A549 (cell line): ENCODE data around the gene VAT1. TPM values are rescaled to one million over a fixed set of nuclear protein-coding genes. Genes with fewer than 3 reads are reported as not detected.

Source experiments
- ATAC-seq, 2 experiments: fragments of 200-7000 bp in 1 of 2; fragments of >200 bp in 1 of 2; cut with Nextera tagmentation in 1 of 2; cut with Tn5 transposase in 1 of 2; 3 replicates each; pipeline versions ENCODE4 v1.8.0 to v1.9.1; 2018 to 2020; ENCODE audit warnings: mild to moderate bottlenecking in 1 of 2, moderate library complexity in 1 of 2
- CTCF ChIA-PET: fragments of 300-600 bp; sonication (Branson Sonifier 250); formaldehyde crosslinking; extraction: SDS; loops from one replicate; lab custom pipeline; 2021; ENCODE audit warnings: antibody characterized with exemption, inconsistent platforms; lab: Yijun Ruan, JAX
- POLR2A ChIA-PET: fragments of 350-600 bp; formaldehyde crosslinking; extraction: SDS; loops from one replicate; lab custom pipeline; 2021; ENCODE audit warnings: antibody characterized with exemption, inconsistent platforms; lab: Yijun Ruan, JAX
- DNase-seq, 2 experiments: peaks; one replicate each; pipeline versions ENCODE4 v3.0.0 to v3.0.0-alpha.2; 2011 to 2016; ENCODE audit warnings: low read depth in 1 of 2, low spot score in 1 of 2
- FAIRE-seq: peaks from 2 replicates; lab custom pipeline; 2011; peaks lifted over from hg19 to GRCh38; lab: Jason Lieb, UNC
- H3K27ac ChIP-seq, 2 experiments: fragments of >200 bp; sonication (Bioruptor Twin); formaldehyde crosslinking; 3 replicates each; pipeline ENCODE4 v1.5.1; 2016 to 2017
- H3K4me1 ChIP-seq: fragments of >200 bp; sonication (Bioruptor Twin); formaldehyde crosslinking; 3 replicates; pipeline ENCODE4 v1.6.1; 2016
- H3K4me2 ChIP-seq: fragments of >200 bp; sonication (Bioruptor Twin); formaldehyde crosslinking; 3 replicates; pipeline ENCODE4 v1.6.1; 2016
- H3K4me3 ChIP-seq: fragments of >200 bp; sonication (Bioruptor Twin); formaldehyde crosslinking; 3 replicates; pipeline ENCODE4 v1.5.1; 2016
- H3K9me3 ChIP-seq: fragments of >200 bp; sonication (Bioruptor Twin); formaldehyde crosslinking; 3 replicates; pipeline ENCODE4 v1.6.1; 2016
- BHLHE40 ChIP-seq: IDR thresholded peaks from 2 replicates; pipeline ENCODE4 v1.6.1; 2012; ENCODE audit warnings: low read depth, low read length, inconsistent platforms
- CBX2 ChIP-seq: fragments of 200-600 bp; sonication (generic); IDR thresholded peaks from 2 replicates; pipeline ENCODE4 v1.6.1; 2016; ENCODE audit warnings: low read depth, mild to moderate bottlenecking, borderline replicate concordance
- CBX8 ChIP-seq: fragments of 200-600 bp; sonication (generic); IDR thresholded peaks from 2 replicates; pipeline ENCODE4 v1.6.1; 2016
- CEBPB ChIP-seq, 2 experiments: fragments of >200 bp in 1 of 2; sonication (Bioruptor Twin) in 1 of 2; formaldehyde crosslinking in 1 of 2; IDR thresholded peaks; 2 replicates each; pipeline ENCODE4 v1.6.1; 2012 to 2016
- CHD4 ChIP-seq: fragments of 200-600 bp; sonication (generic); IDR thresholded peaks from 2 replicates; pipeline ENCODE4 v1.6.1; 2016; ENCODE audit warnings: antibody characterized with exemption, mild to moderate bottlenecking, borderline replicate concordance
- E2F6 ChIP-seq: IDR thresholded peaks from 2 replicates; pipeline ENCODE4 v1.6.1; 2012; ENCODE audit warnings: low read depth, borderline replicate concordance
- FOSL2 ChIP-seq, 2 experiments: fragments of 450-650 bp in 1 of 2; fragments of >200 bp in 1 of 2; sonication (Bioruptor Twin) in 1 of 2; formaldehyde crosslinking; IDR thresholded peaks; 2 replicates each; pipeline versions ENCODE4 v1.5.0 to v1.6.1; 2016 to 2020; ENCODE audit warnings: mild to moderate bottlenecking in 1 of 2, moderate library complexity in 1 of 2
- GATA3 ChIP-seq: IDR thresholded peaks from 2 replicates; pipeline ENCODE4 v1.6.1; 2012; ENCODE audit warnings: borderline replicate concordance
- HDAC2 ChIP-seq: fragments of 200-600 bp; sonication (generic); IDR thresholded peaks from 2 replicates; pipeline ENCODE4 v1.6.1; 2016
- HES2 ChIP-seq: fragments of >200 bp; sonication (Bioruptor Twin); formaldehyde crosslinking; IDR thresholded peaks from 2 replicates; pipeline ENCODE4 v1.6.1; 2016
- HMGXB4 ChIP-seq: fragments of 250-450 bp; sonication (Bioruptor Pico); IDR thresholded peaks from 2 replicates; pipeline ENCODE4 v1.5.0; 2021; ENCODE audit warnings: mild to moderate bottlenecking, moderate library complexity, borderline replicate concordance
- HOXA7 ChIP-seq: fragments of 250-450 bp; sonication (Bioruptor Pico); IDR thresholded peaks from 2 replicates; pipeline ENCODE4 v1.5.0; 2020; ENCODE audit warnings: mild to moderate bottlenecking, moderate library complexity
- KDM5A ChIP-seq: fragments of 200-600 bp; sonication (generic); IDR thresholded peaks from 2 replicates; pipeline ENCODE4 v1.6.1; 2016; ENCODE audit warnings: antibody characterized with exemption, mild to moderate bottlenecking
- MAX ChIP-seq: IDR thresholded peaks from 2 replicates; pipeline ENCODE4 v1.6.1; 2012
- NFE2L2 ChIP-seq: fragments of 150-350 bp; conservative IDR thresholded peaks from 2 replicates; pipeline ENCODE4 v1.6.1; 2014; ENCODE audit warnings: low read length
- NR3C1 ChIP-seq: fragments of >200 bp; sonication (Bioruptor Twin); formaldehyde crosslinking; IDR thresholded peaks from 3 replicates; pipeline ENCODE4 v1.6.1; 2017
- PBX3 ChIP-seq: IDR thresholded peaks from 2 replicates; pipeline ENCODE4 v1.6.1; 2012
- PHF8 ChIP-seq: fragments of 200-600 bp; sonication (generic); IDR thresholded peaks from 2 replicates; pipeline ENCODE4 v1.6.1; 2016; ENCODE audit warnings: low read depth, mild to moderate bottlenecking, antibody characterized with exemption, moderate library complexity, borderline replicate concordance
- RARB ChIP-seq: fragments of 250-450 bp; sonication (Bioruptor Pico); IDR thresholded peaks from 2 replicates; pipeline ENCODE4 v1.8.0; 2021; ENCODE audit warnings: mild to moderate bottlenecking, moderate library complexity
- RCOR1 ChIP-seq: fragments of 150-350 bp; IDR thresholded peaks from 2 replicates; pipeline ENCODE4 v1.6.1; 2014; ENCODE audit warnings: antibody characterized with exemption, low read length, low read depth
- REST ChIP-seq: fragments of 200-600 bp; sonication (generic); IDR thresholded peaks from 2 replicates; pipeline ENCODE4 v1.6.1; 2016; ENCODE audit warnings: antibody characterized with exemption, mild to moderate bottlenecking, moderate library complexity
- RFX5 ChIP-seq: fragments of 450-650 bp; IDR thresholded peaks from 2 replicates; pipeline ENCODE4 v1.7.1; 2014; ENCODE audit warnings: antibody characterized with exemption, mild to moderate bottlenecking, moderate library complexity
- RNF2 ChIP-seq: fragments of 200-600 bp; sonication (generic); IDR thresholded peaks from 2 replicates; pipeline ENCODE4 v1.6.1; 2016; ENCODE audit warnings: low read depth, mild to moderate bottlenecking, antibody characterized with exemption, moderate library complexity, borderline replicate concordance
- USF2 ChIP-seq: fragments of 450-650 bp; IDR thresholded peaks from 2 replicates; pipeline ENCODE4 v1.6.1; 2014; ENCODE audit warnings: antibody characterized with exemption
- ZC3H11A ChIP-seq: fragments of 450-650 bp; IDR thresholded peaks from 2 replicates; pipeline ENCODE4 v1.6.1; 2014; ENCODE audit warnings: antibody characterized with exemption, mild to moderate bottlenecking
- ZSCAN20 ChIP-seq: fragments of 250-450 bp; sonication (Bioruptor Pico); IDR thresholded peaks from 2 replicates; pipeline ENCODE4 v1.8.0; 2022; ENCODE audit warnings: mild to moderate bottlenecking, moderate library complexity
- WGBS: methylation state at CpG from one replicate; pipeline ENCODE4 v1.1.6; 2017; ENCODE audit errors: missing lambda C conversion rate; 5-methylcytosine and 5-hydroxymethylcytosine counted together
- polyA plus RNA-seq, 4 experiments: library from polyadenylated mRNA; depleted of rRNA in 3 of 4; stranded (reverse); fragments of >200 nt; fragmentation: RNase III in 1 of 4; extraction: RNeasy Plus Mini Kit Qiagen cat#74134 plus additional on column Dnase treatment in 1 of 4; gene quantifications; 2 replicates in 3 of 4; 3 replicates in 1 of 4; pipeline ENCODE4 v1.2.3, GENCODE V29; 2011 to 2017

VAT1 gene
- polyA plus RNA-seq, 2 of the 4 experiments (the other 2 are of a cell fraction), result 153 to 167 TPM

- TF ChIP-seq HES2, result no peak
- no peak for TF ChIP-seq NR3C1
- TF ChIP-seq, all 56 proteins: peak for 0
Observed at GRCh38 chr17:43018008-43018853, 4.0 kb downstream of the VAT1 start (continued).

- ChIA-PET POLR2A (no interaction called here), CTCF (interaction anchor here (0.5 kb wide), 1 partner anchor 31 kb away, joined by 4 read pairs; no protein-coding TSS in a partner anchor)
- WGBS, result 96% methylated on average over 4 of the region's 7 CpGs
- Histone ChIP-seq H3K9me3 (no peaks in the 10 kb centered on the region), H3K4me1 (peaks cover 24% of the 10 kb centered on the region), H3K4me2 (no peak overlapping the region), H3K4me3 (no peak overlapping the region), H3K27ac (no peak overlapping the region)
- FAIRE-seq, result no peak
- DNase-seq, result no peak
- TF ChIP-seq RCOR1 (no peak), PHF8 (no peak), HOXA7 (CRISPR knock-in tag) (no peak), ZSCAN20 (CRISPR knock-in tag) (no peak), HDAC2 (no peak), BHLHE40 (no peak), USF2 (no peak), CHD4 (no peak), CEBPB (IDR thresholded peaks at IDR 0.05) (no peak), RARB (CRISPR knock-in tag) (no peak), HMGXB4 (CRISPR knock-in tag) (no peak), KDM5A (no peak), ZC3H11A (no peak)
- no peak for ATAC-seq
Observed at GRCh38 chr17:43016216-43016615, 6.0 kb downstream of the VAT1 start.

GRCh38 chr17:43015579-43015978 lies 6.6 kb downstream of the VAT1 start:
- DNase-seq (no peak), FAIRE-seq (no peak), ATAC-seq (no peak)
- H3K27ac ChIP-seq, result no peak overlapping the region
- CTCF ChIA-PET, result interaction anchor here (0.5 to 1.6 kb wide), 2 partner anchors 9 to 30 kb away, joined by 4 to 7 read pairs; no protein-coding TSS in a partner anchor
- peaks cover 24% of the 10 kb centered on the region for H3K4me1 ChIP-seq
- POLR2A ChIA-PET, result interaction anchor here (1.2 kb wide), 1 partner anchor 300 kb away, joined by 3 read pairs; no protein-coding TSS in a partner anchor
- H3K4me3 ChIP-seq, result no peak overlapping the region
- no peaks in the 10 kb centered on the region for H3K9me3 ChIP-seq
- 80% methylated on average over 9 of the region's 9 CpGs for WGBS
- no peak overlapping the region for H3K4me2 ChIP-seq
- TF ChIP-seq PBX3, result no peak
- TF ChIP-seq RNF2, result no peak
- no peak for TF ChIP-seq PHF8
- TF ChIP-seq GATA3, result no peak
- TF ChIP-seq REST, result no peak
- TF ChIP-seq MAX, result no peak
- no peak for TF ChIP-seq E2F6
- TF ChIP-seq FOSL2 (IDR thresholded peaks at IDR 0.05), result no peak
- no peak for TF ChIP-seq FOSL2 (CRISPR knock-in tag; IDR thresholded peaks at IDR 0.05)
- TF ChIP-seq CBX2, result no peak
- TF ChIP-seq HOXA7 (CRISPR knock-in tag), result no peak
- TF ChIP-seq RFX5, result no peak
- no peak for TF ChIP-seq CBX8
- TF ChIP-seq RCOR1, result no peak
- no peak for TF ChIP-seq NFE2L2
